Activated gamma-delta T cell treated with anti-CD3 and anti-CD28 coated beads, Interleukin-2, amount 50 U/mL, for 16 hours (primary cell): ENCODE measurements around the gene CAMTA1.
"Not testable (repeated sequence)": the region's sequence is repeated elsewhere in the genome, so short reads cannot be mapped to it uniquely, and the experiment has no call there.

Experiments
- DNase-seq: peaks from one replicate; pipeline ENCODE4 v3.0.0-alpha.2; 2020; ENCODE audit warnings: low read depth

The CAMTA1 gene

DNA sequence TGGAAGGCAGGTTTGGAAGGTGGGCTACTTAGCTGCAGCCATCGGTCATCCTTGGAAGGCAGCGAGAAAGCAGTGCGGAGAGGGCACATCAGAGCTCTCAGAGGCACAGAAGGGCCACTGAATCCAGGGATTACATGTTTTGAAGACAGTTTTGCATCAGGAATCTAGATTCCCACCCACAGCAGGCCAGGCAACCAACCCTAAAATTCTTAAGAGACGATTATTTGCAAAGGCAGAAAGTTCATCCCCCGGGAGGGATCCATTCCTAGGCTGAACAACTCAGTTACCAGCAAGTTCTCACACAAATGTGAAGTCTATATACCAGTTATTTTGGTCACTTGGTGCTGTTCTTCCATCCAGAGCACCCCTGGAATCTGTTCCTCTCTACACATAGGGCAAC lies 528.6 kb downstream of the CAMTA1 start:
- no peak for DNase-seq

GRCh38 chr1:7315316-7315715 lies 530.1 kb downstream of the CAMTA1 start:
- no peak for DNase-seq

- no peak for DNase-seq
These were observed 530.7 kb downstream of the CAMTA1 start for GRCh38 chr1:7315946-7316345.

GRCh38 chr1:7317888-7318287 lies 532.6 kb downstream of the CAMTA1 start:
- DNase-seq: no peak

DNA sequence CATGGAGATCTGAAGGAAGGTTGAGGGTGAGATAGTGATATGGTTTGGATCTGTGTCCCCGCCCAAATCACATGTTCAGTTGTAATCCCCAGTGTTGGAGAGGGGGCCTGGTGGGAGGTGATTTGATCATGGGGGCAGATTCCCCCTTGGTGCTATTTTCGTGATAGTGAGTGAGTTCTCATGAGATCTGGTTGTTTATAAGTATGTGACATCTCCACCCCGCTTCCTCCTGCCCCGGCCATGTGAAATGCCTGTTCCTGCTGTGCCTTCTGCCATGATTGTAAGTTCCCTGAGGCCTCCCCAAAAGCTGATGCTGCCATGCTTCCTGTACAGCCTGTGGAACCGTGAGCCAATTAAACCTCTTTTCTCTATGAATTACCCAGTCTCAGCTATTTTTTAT lies 533.9 kb downstream of the CAMTA1 start:
- no peak for DNase-seq

- DNase-seq: no peak
These were observed 535.4 kb downstream of the CAMTA1 start for GRCh38 chr1:7320661-7321060.

DNA sequence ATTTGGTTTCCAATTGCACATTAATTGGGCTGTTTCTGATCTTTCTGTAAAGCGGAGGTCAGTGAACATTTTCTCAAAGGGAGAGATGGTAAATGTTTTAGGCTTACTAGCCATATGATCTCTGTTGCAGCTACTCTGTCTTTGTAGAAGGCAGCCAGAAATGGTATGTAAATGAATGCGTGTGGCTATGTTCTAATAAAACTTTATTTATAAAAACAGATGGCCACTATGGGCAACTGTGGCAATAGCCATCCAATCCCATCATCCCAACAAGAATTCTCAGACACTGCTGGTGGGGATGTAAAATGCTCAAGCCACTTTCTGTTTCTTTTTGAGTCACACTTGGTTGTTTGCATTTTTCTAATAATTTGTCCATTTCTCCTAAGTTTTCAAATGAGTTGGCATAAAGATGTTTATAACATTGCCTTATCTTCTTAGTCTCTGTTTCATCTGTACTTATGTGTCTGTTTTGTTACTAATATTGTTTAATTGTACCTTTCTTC lies 537.1 kb downstream of the CAMTA1 start:
- DNase-seq: no peak

DNA sequence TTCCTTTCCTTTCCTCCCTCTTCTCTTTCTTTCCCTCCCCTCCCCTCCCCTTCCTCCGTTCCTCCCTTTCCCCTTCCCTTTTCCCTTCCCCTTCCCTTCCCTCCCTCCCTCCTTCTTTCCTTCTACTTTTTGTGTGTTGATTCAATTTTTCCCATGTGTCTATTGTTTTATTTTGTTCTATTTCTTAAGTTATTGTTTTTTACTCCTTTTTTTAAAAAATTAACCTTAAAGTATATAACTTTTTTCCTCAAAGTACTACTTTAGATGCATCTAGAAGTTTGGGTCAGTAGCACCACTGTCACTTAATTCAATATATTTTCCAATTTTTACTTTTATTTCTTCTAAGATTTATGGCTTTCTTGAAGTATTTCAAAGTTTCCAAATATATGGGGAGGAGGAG lies 537.7 kb downstream of the CAMTA1 start:
- DNase-seq: no peak

DNA sequence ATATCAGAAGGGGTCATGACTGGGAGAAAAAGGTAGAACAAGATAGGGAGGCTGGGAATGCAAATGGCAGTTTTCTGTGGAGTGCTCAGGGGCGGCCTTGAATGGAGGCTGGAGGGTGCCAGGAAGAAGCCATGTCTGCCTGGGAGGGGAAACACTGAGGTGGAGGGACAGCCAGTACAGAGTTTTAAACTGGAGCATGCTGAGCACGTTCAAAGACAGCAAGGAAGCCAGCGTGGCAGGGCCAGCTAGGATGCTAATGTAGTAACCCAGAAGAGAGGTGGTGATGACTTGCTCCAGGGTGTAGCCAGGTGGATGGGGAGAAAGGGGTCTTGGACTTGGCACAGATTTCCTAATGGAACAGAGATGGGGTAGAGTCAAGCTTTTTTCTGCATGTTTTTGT lies 540.0 kb downstream of the CAMTA1 start:
- no peak for DNase-seq

GRCh38 chr1:7326366-7326765 lies 541.1 kb downstream of the CAMTA1 start:
- no peak for DNase-seq

GRCh38 chr1:7327849-7328248 lies 542.6 kb downstream of the CAMTA1 start:
- DNase-seq: no peak

GRCh38 chr1:7329868-7330615 lies 544.8 kb downstream of the CAMTA1 start:
- DNase-seq: no peak

GRCh38 chr1:7330726-7331125 lies 545.5 kb downstream of the CAMTA1 start:
- not testable (repeated sequence) for DNase-seq

DNA sequence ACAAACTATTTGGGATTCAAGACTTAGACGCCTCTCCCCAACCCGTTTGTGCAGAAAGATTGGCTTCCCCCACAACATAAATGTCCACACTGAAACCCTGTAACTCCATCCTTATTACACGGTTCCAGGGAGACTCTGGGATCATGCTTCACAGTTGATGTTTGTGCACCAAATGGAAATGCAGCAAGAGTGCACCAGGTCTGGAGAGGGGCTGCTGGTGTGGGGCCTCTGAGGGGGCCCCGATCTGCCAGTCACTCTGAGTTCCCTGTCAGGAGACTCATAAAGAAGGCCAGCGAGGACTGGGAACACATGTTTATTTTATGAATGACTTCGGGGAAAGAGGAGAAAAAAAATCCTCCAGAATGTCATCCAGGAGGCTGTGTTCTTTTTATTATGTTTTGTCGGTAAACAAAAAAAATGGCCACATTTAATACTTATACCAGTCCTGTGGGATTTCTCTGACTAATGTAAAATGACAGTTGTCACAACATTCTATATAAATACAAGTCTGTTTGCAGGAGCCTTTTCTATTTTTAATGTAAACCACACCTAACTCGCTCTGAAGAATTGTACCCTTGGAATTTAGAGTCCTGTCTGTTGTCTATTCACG lies 546.8 kb downstream of the CAMTA1 start:
- no peak for DNase-seq

GRCh38 chr1:7333094-7333493 lies 547.8 kb downstream of the CAMTA1 start:
- DNase-seq: no peak

GRCh38 chr1:7333620-7334019 lies 548.4 kb downstream of the CAMTA1 start:
- DNase-seq: no peak

DNA sequence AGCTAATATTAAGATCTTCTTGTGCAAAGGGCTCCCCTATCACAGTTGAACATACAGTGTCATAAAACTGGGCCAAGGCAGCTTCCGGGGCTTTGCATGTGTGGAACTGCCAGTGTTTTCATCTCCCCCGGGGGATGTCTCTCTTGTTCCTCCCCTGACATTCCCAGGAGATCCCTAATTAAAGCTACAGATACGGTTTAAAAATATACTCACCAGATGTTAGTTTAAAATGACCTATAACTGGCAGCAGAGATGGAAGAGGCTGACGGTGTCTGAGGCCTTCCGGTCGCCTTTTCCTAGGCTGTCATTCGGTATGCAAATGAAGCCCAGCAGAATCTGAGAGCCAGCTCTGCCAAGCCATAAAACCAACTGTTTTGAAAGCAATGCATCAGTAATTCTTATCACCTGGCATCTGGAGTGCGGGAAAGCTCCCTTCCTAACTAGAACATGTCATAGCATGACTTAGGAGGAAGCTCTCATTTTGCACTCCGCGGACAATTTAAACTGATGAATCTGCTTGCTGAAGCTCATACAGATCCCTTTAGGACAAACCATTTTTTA lies 549.3 kb downstream of the CAMTA1 start:
- no peak for DNase-seq

DNA sequence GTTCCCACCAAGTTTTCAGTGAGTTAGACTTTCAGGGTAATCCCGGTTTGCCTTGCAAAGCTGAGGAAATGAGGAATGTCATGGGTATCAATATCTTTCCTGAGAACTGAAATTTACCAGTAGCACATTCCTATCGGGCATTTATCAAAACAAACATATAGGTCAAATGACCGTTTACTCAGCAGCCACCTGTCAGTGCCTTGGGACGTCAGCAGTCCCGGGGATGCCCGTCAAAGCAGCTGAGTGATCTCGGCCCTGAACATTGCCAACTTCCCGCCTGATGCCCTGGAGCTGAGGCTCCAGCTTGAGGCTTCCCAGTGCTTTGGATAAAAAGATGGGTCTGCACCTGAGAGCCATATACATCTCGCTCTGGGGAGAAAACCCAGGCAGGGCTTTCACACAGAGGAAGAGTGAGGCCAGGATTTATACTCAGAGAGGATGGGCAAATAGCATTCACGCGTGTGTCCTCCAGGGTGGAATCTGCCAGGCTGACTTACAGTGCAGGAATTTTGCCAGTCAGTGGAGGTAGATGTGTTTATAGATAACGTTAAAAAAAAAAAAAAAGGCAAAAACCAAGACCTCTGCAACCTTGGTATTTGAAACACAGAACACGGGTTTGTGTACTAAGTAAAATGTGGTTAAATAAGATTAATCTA lies 550.1 kb downstream of the CAMTA1 start:
- no peak for DNase-seq

DNA sequence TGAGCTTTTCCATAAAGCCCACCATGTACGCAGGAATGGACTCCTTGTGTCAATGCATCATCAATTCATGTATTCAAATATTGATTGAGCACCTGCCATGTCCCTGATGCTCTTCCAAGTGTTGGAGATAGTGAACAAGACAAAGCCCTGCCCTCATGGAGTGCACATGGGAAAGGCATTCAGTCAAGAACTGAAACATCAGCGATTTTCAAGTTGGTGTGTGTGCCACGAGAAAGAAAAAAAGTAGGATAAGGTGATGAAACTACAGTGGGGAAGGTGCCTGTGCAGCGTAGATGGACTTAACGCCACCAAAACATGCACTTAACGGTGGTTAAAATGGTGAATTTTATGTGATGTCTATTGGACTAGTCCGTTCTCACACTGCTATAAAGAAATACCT lies 553.2 kb downstream of the CAMTA1 start:
- no peak for DNase-seq

DNA sequence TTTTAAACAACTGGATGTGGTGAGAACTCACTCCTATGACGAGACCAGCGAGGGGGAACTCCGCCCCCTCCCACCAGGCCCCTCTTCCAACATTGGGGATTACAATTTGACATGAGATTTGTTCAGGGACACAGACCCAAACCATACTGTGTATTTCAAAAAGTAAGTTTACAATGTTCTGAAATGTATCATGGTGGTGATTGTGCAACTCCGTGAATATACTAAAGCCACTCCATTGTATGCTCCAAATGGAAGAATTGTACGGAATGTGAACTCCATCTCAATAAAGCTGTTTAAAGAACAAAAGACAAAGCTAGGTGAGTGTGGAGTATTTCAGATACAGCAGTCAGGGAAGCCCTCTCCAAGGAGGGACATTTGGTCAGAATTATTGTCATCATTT lies 553.8 kb downstream of the CAMTA1 start:
- no peak for DNase-seq

DNA sequence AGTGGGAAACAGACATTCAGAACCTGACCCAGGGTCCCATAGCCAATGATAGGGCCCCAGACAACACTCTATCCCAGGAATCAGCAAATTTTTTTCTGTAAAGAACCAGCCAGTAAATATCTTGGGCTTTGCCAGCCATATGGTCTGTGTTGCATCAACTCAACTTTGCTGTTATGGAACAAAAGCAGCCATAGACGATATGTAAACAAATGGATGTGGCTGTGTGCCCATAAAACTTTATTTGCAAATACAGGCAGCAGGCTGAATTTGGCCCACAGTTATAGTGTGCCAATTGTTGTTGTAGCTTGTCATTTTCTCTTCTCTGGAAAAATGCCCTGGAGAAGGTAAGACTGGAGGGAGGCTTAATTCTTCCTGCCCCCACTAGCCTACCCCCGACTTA lies 554.7 kb downstream of the CAMTA1 start:
- no peak for DNase-seq

- no peak for DNase-seq
These were observed 556.1 kb downstream of the CAMTA1 start for GRCh38 chr1:7341145-7341905.
